Osteoblast (primary cell): Measurements from ENCODE around the gene ZNF598. TPM values are rescaled to one million over a fixed set of nuclear protein-coding genes. Genes with fewer than 3 reads are reported as not detected.
A peak's percentile ranks its signal among the peaks of the same experiment; 100 is the strongest.

ENCODE experiments used
- DNase-seq: peaks from one replicate; pipeline ENCODE4 v3.0.0; 2011; ENCODE audit warnings: low spot score, mixed read lengths; ENCODE audit not compliant: insufficient read length; ENCODE audit errors: missing footprints
- H2AFZ ChIP-seq: 2 replicates; pipeline ENCODE4 v1.6.0; 2011; ENCODE audit warnings: mild to moderate bottlenecking, low read length
- H3K27ac ChIP-seq: 2 replicates; pipeline ENCODE4 v1.5.1; 2011; ENCODE audit warnings: mild to moderate bottlenecking, low read depth, low read length, moderate library complexity
- H3K27me3 ChIP-seq: 2 replicates; pipeline ENCODE4 v1.6.0; 2012; ENCODE audit warnings: mild to moderate bottlenecking, control low read depth, inconsistent platforms, low read length, moderate library complexity; ENCODE audit not compliant: insufficient read depth
- H3K36me3 ChIP-seq: 2 replicates; pipeline ENCODE4 v1.5.1; 2011; ENCODE audit warnings: mild to moderate bottlenecking, low read length, control low read depth, moderate library complexity; ENCODE audit not compliant: insufficient read depth
- H3K4me1 ChIP-seq: 2 replicates; pipeline ENCODE4 v1.5.1; 2011; ENCODE audit warnings: mild to moderate bottlenecking, low read length, control low read depth, moderate library complexity; ENCODE audit not compliant: insufficient read depth
- H3K4me2 ChIP-seq: 2 replicates; pipeline ENCODE4 v1.6.0; 2011; ENCODE audit warnings: mild to moderate bottlenecking, low read length; ENCODE audit not compliant: insufficient read depth
- H3K4me3 ChIP-seq: fragments of 200-600 bp; sonication (generic); 3 replicates; pipeline ENCODE4 v1.5.1; 2012; ENCODE audit warnings: mild to moderate bottlenecking, low read length, inconsistent platforms; ENCODE audit not compliant: insufficient read depth
- H3K79me2 ChIP-seq: 2 replicates; pipeline ENCODE4 v1.6.0; 2012; ENCODE audit warnings: mild to moderate bottlenecking, low read length, control low read depth, inconsistent platforms; ENCODE audit not compliant: insufficient read depth
- H3K9me3 ChIP-seq: 2 replicates; pipeline ENCODE4 v1.5.1; 2011; ENCODE audit warnings: low read depth, low read length, control low read depth
- H4K20me1 ChIP-seq: 2 replicates; pipeline ENCODE4 v1.6.0; 2012; ENCODE audit warnings: mild to moderate bottlenecking, low read length, control low read depth; ENCODE audit not compliant: insufficient read depth
- total RNA-seq: library from RNA; depleted of rRNA; stranded (reverse); fragments of >200 nt; gene quantifications from 2 replicates; pipeline ENCODE4 v1.2.3, GENCODE V29; 2012
- TF ChIP-seq, protein P1 (sequence below): IDR thresholded peaks from 2 replicates; pipeline ENCODE4 v1.5.1; 2011; ENCODE audit warnings: mild to moderate bottlenecking, low read depth, low read length, moderate library complexity; ENCODE audit errors: extremely low read depth

ZNF598 gene
- total RNA-seq, 1 donor: 21.0 TPM

GRCh38 chr16:1961651-1962067 is 48.0 kb downstream of the ZNF598 start:
- peaks cover 28% of the 10 kb centered on the region for H3K36me3 ChIP-seq
- H3K79me2 ChIP-seq: peaks cover 60% of the 10 kb centered on the region
- no peak overlapping the region for H3K27ac ChIP-seq
- no peaks in the 10 kb centered on the region for H3K9me3 ChIP-seq
- H3K4me1 ChIP-seq: peaks cover 27% of the 10 kb centered on the region
- DNase-seq: peak; percentile 23
- TF ChIP-seq, protein P1, sequence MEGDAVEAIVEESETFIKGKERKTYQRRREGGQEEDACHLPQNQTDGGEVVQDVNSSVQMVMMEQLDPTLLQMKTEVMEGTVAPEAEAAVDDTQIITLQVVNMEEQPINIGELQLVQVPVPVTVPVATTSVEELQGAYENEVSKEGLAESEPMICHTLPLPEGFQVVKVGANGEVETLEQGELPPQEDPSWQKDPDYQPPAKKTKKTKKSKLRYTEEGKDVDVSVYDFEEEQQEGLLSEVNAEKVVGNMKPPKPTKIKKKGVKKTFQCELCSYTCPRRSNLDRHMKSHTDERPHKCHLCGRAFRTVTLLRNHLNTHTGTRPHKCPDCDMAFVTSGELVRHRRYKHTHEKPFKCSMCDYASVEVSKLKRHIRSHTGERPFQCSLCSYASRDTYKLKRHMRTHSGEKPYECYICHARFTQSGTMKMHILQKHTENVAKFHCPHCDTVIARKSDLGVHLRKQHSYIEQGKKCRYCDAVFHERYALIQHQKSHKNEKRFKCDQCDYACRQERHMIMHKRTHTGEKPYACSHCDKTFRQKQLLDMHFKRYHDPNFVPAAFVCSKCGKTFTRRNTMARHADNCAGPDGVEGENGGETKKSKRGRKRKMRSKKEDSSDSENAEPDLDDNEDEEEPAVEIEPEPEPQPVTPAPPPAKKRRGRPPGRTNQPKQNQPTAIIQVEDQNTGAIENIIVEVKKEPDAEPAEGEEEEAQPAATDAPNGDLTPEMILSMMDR: no peak
- no peak overlapping the region for H2AFZ ChIP-seq
- H4K20me1 ChIP-seq: peaks cover 38% of the 10 kb centered on the region
- no peak overlapping the region for H3K4me2 ChIP-seq
- no peak overlapping the region for H3K4me3 ChIP-seq
- no peaks in the 10 kb centered on the region for H3K27me3 ChIP-seq

- H3K27ac ChIP-seq: no peak overlapping the region
- H3K4me3 ChIP-seq: peak overlapping the region; percentile 93
These were observed 48.7 kb downstream of the ZNF598 start for GRCh38 chr16:1960665-1961630.

DNA sequence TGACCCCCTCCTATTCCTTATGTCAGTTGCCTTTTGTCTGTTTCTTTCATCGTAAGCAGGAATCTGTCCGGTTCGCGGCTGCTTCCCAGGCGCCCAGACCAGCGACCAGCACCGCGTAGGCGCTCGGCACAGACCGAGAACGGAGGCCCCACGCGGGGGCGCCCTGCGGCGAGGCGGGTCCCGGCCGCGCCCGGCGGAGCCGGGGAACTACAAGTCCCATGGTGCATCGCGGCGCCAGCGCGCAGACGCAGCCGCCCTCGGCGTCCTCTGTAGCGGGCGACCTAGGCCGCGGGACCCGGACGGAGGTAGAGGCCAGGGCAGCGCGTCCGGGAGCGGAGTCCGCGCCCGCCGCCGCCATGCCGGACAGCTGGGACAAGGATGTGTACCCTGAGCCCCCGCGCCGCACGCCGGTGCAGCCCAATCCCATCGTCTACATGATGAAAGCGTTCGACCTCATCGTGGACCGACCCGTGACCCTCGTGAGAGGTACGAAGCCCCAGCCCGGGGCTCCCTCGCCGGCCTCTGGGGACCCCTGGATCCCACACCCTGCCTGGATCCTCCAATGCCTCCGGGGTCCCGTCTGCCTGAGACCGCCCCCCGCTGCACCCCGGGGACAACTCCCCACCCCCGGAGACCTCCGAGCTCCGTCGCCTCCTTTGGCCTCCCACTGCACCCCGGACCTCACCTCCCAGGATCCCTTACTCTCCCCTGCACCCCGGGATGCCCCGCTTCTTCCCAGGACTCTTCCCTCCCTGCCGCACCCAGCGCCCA is 50.2 kb downstream of the ZNF598 start, which contains the start of gene NDUFB10:
TSS of gene NDUFB10 (plus strand) at position 270 of the 771 bp plus-strand sequence. CDS start at position 357, 87 bp downstream.
- TF ChIP-seq, protein P1: peak; percentile 56
- Histone ChIP-seq H3K4me1 (peaks cover 19% of the 10 kb centered on the region), H3K79me2 (peaks cover 42% of the 10 kb centered on the region), H4K20me1 (peaks cover 38% of the 10 kb centered on the region), H3K27ac (peak within 1 kb of the TSS; percentile 72), H3K4me3 (peak within 1 kb of the TSS; percentile 93), H3K36me3 (peaks cover 28% of the 10 kb centered on the region), H3K27me3 (no peaks in the 10 kb centered on the region), H3K4me2 (peak within 1 kb of the TSS; percentile 80), H3K9me3 (no peaks in the 10 kb centered on the region), H2AFZ (peak within 1 kb of the TSS; percentile 88)
- peak; percentile 99 for DNase-seq

More at GRCh38 chr16:1960665-1961630, 48.7 kb downstream of the ZNF598 start:
- H2AFZ ChIP-seq: no peak overlapping the region
- H3K79me2 ChIP-seq: peaks cover 54% of the 10 kb centered on the region
- TF ChIP-seq, protein P1: no peak
- H3K27me3 ChIP-seq: no peaks in the 10 kb centered on the region
- H3K4me1 ChIP-seq: peaks cover 26% of the 10 kb centered on the region
- peaks cover 38% of the 10 kb centered on the region for H4K20me1 ChIP-seq
- peak overlapping the region; percentile 80 for H3K4me2 ChIP-seq
- H3K36me3 ChIP-seq: peaks cover 28% of the 10 kb centered on the region
- no peaks in the 10 kb centered on the region for H3K9me3 ChIP-seq
- peak; percentile 75 for DNase-seq
